Mesenteric fat pad (tissue), 1 donor: ENCODE results near the gene SULT1A1. TPM values are rescaled to one million over a fixed set of nuclear protein-coding genes. Genes with fewer than 3 reads are reported as not detected.
"Not testable (repeated sequence)": the region's sequence is repeated elsewhere in the genome, so short reads cannot be mapped to it uniquely, and the experiment has no call there.

Experiments
- DNase-seq: peaks from one replicate; pipeline ENCODE4 v3.0.0-alpha.2; 2020; ENCODE audit warnings: low spot score
- total RNA-seq: library from RNA; stranded (reverse); fragmentation: NEBNext Ultra II Directional; extraction: Animal tissue kit (Norgen Biotek cat#: 25700); gene quantifications from one replicate; pipeline ENCODE4 v1.2.1, GENCODE V29; 2021
- donor health status: DM: yes; HTN: yes; CAD: no.

SULT1A1 gene
- total RNA-seq, 1 donor from 2014 or later = 36.2 TPM

DNA sequence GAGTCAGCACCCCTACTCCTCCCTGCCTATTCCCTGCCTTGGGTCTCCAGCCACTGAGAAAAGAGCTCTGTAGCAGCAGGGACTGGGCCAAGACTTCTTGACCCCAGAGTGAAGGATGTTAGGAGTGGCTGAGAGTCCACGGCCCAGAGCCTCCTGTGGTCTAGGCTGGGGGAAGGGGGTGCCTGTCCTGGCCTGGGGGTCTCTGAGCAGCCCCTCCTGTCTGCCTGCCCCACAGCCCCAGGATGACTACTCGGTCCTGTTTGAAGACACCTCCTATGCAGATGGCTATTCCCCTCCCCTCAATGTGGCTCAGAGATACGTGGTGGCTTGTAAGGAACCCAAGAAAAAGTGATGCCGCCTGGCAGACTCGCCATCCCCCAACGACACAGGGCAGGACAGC lies 18.5 kb downstream of the SULT1A1 start:
- no peak for DNase-seq

DNA sequence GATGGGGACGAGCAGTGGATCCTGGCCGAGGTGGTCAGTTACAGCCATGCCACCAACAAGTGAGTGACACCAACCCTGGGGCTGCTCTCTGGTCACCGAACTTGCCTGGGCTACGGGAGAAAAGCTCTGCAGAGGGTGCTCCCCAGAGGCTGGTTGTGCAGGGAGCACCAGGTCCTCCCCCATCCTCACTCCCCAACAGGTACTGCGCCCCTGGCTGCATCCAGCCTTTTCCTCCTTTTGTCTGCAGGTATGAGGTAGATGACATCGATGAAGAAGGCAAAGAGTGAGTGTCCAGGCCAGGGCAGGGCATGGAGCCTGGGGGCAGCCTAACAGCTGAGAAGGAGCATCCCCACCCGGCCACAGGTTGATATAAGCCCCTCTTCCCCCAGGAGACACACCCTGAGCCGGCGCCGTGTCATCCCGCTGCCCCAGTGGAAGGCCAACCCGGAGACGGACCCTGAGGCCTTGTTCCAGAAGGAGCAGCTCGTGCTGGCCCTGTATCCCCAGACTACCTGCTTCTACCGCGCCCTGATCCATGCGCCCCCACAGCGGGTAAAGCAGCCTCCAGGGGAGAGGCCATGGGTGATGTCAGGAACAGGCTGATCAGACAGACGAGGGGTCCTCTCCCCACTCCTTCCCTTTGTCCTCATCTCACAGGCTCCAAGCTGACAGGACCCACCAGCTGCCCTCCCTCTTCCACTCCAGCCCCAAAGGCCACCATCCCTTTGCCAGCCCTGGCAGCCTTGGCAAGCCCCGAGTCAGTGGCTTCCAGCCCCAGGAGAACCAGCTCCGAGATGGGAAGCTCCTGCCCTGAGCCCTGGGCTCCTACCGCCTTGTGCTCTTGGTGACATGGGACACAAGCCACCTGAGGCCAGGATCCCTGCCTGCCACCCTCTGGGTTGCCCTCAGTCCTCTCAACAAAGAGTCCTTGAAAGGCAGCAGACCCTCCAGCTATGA lies 19.2 kb downstream of the SULT1A1 start:
- DNase-seq = no peak

DNA sequence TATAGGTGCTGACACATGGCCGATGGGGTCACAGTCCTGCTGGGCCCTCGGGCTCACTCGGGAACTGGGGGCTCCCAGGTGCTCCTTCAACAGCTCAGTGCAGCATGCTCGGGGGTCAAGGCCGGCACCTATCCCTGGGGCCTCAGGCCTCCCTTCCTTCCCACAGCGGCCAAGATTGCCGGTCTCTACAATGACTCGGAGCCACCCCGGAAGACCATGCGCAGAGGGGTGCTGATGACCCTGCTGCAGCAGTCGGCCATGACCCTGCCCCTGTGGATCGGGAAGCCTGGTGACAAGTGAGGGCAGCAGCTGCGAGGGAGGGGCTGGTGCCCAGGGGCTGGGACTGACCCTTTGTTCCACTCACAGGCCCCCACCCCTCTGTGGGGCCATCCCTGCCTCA lies 19.9 kb downstream of the SULT1A1 start:
- DNase-seq = no peak

DNA sequence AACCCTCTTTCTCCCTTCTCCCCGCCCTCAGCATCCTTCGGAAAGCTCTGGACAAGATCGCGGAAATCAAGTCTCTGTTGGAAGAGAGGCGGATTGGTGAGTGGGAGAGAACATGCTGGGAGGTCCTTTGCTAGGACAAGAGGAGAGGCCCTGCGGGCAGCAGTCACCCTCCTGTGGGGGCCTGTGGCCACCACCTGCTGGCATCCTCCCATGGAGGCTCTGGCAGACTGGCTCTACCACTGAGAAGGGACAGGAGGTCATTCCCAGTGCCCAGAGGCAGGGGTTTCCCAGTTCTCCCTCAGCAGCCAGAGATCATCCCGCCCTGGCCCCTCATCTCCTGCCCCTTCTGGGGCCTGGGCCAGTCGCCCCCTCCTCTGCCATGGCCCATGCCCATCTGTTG lies 20.8 kb downstream of the SULT1A1 start:
- DNase-seq = no peak

DNA sequence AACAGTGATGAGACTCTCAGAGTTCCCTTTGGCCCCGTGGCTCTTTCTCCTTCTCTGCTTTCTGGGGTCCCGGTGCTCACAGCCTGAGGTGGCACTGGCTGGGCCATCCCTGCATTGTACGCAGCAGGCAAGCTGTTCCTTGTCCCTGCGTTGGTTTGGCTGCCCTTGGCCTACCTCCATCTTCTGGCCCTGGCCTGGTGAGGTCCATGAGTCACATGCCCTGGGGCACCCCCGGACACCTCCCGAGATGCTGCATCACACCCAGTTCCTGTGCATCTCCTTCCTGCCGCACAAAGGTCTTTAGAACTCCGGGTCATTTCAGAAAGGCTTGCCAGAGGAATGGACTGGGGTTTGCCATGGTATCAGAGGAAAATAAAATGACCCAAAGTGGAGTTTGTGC lies 22.5 kb downstream of the SULT1A1 start:
- no peak for DNase-seq

DNA sequence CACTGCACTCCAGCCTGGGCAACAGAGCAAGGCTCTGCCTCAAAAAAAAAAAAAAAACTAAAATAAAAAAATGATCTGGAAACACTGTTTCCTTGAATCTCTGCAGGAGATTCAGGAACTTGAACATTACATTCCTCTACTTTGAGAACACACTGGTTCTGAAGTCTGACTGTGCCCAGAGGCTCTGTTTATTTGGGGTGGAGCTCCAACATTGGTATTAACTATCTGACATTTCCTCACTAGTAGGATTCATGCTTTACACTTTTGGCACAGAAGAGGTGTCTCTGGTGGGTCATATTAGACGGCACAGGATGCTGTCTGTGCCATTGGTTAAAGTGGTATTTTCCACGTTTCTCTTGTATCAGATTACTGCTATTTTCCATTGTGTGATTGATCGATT lies 23.4 kb downstream of the SULT1A1 start:
- DNase-seq = no peak

DNA sequence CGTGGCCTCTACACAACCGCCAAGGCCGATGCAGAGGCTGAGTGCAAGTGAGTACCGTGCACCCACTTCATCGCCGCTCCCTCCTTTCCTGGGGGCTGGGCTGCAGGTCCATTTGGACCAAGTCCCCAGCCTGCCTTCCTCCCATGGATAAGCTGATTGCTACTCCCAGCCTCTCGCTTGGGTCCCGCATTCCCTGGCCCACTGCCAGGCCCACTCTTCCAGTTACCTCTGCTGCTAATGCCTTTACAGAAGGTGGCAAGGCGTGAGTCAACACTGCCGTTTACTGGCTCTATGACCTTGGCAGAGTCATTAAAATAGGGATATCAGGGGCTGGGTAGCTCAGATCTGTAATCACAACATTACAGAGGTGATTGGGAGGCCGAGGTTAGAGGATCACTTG lies 24.2 kb downstream of the SULT1A1 start:
- no peak for DNase-seq

DNA sequence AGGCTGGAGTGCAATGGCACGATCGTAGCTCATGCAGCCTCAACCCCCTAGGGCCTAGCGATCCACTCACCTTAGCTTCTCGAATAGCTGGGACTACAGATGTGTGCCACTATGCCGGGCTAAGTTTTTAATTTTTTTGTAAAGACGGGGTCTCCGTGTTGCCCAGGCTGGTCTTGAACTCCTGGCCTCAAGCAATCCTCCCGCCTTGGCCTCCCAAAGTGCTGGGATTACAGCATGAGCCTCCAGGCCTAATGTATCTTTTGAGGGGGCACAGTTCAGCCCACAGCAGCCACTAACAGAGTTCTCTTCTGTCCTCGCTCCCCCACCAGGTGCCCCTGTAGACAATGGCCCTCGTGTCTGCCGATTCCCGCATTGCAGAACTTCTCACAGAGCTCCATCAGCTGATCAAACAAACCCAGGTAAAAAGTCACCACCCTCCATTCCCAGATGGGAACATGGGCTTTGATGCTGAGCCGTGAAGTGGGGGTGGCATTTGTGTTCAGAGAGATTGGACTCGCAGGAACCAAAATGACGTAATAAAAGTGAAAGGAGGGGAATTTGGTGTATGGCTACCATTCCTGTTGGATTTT lies 29.0 kb downstream of the SULT1A1 start:
- no peak for DNase-seq

DNA sequence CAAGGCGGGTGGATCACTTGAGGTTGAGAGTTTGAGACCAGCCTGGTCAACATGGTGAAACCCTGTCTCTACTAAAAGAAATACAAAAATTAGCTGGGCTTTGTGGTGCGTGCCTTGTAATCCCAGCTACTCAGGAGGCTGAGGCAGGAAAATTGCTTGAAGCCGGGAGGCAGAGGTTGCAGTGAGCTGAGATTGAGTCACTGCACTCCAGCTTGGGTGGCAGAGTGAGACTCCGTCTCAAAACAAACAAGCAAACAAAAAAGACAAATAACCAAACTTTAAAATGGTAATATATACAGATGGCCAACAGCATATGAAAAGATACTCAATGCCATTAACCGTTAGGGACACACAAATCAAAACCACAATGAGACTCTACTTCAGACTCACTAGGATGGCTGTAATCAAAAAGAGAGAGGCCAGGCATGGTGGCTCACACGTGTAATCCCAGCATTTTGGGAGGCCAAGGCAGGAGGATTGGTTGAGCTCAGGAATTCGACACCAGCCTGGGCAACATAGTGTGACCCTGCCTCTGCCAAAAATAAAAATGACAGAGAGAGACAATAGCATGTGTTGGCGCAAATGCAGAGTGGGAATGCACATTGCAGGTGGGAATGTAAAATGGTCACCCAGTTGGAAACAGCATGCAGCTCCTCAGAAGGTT lies 34.3 kb downstream of the SULT1A1 start:
- DNase-seq = no peak

DNA sequence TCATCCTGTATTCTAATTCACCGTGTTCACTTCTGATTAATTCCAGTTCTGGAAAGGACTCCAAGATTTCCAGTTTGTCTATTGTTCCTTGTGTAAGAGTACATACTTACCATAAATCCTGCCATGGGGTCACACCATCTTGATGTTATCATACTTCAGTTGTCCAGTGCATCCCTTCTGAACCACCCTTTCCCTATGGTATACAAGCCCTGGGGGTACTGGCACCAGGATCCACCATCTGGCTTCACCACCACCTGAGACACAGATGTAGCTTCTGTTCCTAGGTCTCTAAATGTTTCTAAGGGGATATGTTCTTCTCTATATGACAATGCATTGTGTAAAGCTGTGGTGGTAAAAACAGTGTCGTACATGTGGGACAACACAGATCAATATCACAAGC lies 34.9 kb downstream of the SULT1A1 start:
- no peak for DNase-seq

DNA sequence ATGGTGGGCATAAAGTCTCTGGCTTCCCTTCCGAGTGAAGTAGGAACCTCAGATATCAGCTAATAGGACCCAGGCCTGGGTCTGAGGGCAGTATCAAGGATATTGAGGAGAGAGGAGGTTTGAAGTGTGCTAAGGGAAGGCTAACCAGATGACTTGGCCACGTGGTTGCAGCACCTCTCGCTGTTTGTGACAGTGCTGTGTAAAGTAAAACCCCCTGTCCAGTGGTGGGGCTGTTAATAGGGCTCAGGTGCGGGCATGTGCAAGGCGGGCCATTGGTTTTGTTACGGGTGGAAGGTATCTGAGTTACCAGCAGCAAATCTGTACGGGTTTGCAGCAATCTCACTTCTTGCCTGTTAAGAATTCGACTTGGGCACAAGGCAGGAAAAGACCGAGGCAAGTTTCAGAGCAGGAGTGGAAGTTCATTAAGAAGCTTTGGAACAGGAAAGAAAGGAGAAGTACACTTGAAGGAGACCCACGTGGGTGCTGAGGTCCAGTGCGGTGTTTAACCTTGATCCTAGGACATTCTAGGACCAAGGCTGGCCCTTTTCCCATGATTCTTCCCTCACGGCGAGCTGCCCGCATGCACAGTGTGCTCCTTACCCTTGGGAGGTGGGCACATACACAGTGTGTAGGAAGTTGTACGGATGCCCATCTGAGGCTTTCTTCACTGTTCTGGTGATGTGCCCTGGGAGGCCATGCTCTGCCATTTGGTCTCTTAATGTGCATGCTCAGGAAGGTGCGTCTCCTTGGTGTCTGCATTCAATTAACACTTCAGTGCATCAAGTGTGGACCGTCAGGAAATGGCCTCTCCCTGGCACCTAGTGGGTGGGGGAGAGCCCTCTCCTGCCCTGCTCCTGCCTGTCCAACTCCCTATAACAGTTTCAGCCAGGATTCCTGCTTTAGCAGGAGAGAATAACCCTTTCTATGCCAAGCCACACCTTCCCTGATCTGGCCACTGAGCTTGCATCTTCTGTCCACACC lies 35.8 kb downstream of the SULT1A1 start:
- no peak for DNase-seq

DNA sequence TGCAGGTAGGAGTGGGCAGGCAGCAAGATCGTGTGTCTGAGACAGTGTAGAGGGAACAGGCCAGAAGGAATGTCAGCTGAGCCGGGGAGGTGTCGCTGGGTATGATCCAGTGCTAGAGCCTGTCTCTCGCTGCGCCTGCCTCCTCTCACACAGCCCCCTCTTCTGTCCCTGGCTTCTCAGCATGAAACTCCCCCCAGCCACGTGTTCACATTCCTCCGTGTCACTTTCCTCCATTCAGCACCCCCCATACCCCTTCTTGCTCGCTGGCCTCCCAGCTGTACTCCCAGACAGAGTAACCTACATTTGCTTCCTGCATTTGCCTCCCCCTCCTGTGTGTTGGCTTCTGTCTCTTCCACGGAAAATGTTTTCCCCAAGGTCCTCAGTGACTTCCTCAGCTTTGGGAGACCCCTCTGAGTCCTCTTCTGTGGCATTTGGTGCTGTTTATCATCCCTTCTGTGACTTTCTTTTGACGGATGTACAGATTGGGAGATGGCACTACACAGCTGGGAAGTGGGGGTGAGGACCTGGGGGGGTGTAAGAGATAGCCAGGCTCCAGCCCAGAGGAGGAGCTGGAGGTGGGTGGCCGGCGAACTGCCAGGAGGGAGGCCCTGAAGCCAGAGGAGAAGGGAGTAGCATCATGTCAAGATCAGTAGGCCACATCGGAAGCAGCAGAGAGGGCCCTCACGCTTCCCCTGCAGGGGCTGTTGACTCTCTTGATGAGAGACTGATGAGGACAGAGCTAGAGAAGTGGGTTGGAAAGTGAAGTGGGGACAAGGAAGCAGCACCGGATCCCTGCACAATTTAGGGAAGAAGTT lies 36.9 kb downstream of the SULT1A1 start:
- no peak for DNase-seq

DNA sequence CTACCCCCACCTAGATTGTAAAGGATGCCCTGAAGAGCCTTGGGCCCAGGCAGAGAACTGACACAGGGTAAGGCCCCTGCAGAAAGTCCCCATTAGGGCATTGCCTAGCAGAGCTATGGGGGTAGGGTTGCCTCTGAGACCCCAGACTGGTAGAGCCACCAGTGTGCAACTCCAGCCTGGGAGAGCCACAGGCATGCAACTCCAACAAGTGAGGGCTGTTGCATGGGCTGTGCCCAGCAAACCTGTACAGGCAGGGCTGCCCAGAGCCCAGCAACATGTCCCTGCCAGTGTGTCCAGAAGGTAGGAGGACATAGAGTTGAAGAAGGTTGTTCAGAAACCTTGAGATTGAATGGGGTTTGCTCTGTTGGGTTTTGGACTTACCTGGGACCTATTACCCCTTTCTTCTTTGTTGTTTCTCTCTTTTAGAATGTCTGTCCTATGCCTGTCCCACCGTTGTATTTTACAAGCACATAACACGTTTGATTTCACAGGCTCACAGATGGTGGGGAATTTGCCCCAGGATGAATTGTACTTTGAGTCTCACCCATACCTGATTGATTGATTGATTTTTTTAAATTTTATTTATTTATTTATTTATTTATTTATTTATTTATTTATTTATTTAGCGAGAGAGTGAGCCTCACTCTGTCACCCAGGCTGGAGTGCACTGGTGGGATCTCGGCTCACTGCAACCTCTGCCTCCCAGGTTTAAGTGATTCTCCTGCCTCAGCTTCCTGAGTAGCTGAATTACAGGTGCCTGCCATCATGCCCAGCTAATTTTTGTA lies 39.7 kb downstream of the SULT1A1 start:
- no peak for DNase-seq

DNA sequence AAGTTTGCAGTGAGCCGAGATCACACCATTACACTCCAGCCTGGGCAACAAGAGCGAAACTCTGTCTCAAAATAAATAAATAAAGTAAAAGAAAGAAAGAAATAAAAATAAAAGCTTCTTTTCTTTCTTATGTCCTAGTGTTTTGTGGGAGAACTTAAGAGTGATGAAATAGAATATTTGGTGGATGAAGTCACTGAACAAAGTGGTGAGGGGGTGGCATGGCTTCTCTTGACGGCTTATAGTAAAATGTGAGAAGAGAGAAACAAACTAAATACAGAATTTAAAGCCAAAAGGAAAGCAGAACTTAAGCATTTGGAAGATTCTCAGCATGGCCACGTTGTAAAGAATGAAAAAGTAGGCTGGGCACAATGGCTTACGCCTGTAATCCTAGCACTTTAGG lies 40.8 kb downstream of the SULT1A1 start:
- DNase-seq = no peak

DNA sequence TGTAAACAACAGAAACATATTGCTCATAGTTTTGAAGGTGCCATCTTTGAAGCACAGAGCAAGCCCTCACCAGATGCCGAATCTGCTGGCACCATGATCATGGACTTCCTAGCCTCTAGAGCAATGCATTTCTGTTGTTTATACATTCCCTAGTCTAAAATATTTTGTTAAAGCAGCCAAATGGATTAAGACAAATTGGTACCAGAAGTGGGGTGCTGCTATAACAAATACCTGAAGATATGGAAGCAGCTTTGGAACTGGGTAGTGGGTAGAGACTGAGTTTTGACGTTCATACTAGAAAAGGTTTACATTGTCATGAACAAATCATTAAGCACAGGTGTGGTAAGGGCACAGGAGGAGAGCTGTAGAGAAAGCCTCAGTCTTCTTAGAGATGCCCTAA lies 42.6 kb downstream of the SULT1A1 start:
- DNase-seq = no peak

DNA sequence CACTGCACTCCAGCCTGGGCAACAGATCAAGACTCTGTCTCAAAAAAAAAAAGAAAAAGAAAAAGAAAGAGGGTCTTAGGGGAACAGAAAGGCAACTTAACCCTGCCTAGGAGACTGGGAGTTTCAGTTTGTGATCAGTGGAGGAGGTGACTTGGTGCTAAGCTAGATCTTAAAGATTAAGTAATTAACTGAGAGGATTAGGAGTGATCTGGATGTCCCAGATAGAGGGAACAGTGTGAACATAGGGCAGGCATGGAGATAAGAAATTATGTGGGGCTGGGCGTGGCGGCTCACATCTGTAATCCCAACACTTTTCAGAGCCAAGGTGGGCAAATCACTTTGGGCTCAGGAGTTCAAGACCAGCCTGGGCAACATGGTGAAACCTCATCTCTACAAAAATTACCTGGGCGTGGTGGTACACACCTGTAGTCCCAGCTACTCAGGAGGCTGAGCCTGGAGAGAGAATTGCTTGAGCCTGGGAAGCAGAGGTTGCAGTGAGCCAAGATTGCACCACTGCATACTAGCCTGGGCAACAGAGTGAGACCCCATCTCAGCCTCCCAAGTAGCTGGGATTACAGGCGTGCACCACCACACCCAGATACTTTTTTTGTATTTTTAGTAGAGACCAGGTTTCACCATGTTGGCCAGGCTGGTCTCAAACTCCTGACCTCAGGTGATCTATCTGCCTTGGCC lies 43.5 kb downstream of the SULT1A1 start:
- DNase-seq = not testable (repeated sequence)

DNA sequence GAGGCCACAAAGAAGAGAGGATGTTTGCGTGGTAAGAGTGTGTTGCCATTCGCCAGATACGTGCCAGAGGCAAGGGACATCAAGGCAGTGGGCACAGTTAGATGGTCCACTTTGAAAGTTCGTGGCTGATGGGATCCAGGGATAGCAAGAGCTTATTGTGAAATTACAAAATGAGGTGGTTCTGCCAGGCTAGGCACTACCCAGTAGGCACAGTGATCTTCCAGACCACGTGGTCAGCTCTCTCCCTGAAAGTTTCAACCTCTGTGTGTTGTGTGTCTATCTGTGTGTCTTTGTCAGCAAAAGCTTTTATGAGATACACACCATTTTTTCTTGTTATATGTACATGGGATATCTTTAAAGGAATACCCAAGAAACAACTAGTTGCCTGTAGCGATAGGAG lies 46.6 kb downstream of the SULT1A1 start:
- no peak for DNase-seq

DNA sequence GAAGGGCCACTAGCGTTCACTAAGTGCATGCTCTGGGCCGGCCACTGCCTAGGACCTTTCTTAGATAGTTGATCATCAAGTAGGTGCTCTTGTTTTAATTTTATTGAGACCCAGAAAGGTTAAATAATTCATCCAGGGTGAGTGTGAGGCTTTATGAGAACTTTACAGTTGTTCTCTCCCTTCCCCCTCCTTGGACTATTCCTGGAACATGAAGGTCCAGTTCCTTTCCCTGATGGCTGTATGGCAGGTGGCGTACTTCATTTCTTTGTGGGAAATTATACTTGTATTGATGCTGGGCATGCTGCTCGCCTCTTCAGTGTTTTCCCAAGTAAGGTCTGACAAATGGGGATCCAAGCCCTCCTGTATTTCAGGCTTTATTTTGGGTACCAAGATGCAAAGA lies 47.6 kb downstream of the SULT1A1 start:
- DNase-seq = no peak
